HepG2 (cell line): ENCODE measurements around the gene CDK5RAP2. TPM values are rescaled to one million over a fixed set of nuclear protein-coding genes. Genes with fewer than 3 reads are reported as not detected.

Experiments
- ASH2L ChIP-seq: fragments of 300-600, 200-600 bp; sonication (generic); IDR thresholded peaks from 2 replicates; pipeline ENCODE4 v1.7.0; 2017; ENCODE audit warnings: low read depth, mild to moderate bottlenecking, moderate library complexity, mixed read lengths, low read length; ENCODE audit not compliant: insufficient read length
- ATAD3A ChIP-seq: sonication (generic); formaldehyde crosslinking; IDR thresholded peaks from 2 replicates; pipeline ENCODE4 v1.4.0; 2020; ENCODE audit warnings: missing genetic modification reagents
- ATF6 ChIP-seq: sonication (generic); formaldehyde crosslinking; conservative IDR thresholded peaks from 2 replicates; pipeline ENCODE4 v1.4.0; 2020; ENCODE audit warnings: missing genetic modification reagents
- BCL3 ChIP-seq: sonication (generic); formaldehyde crosslinking; IDR thresholded peaks from 2 replicates; pipeline ENCODE4 v1.5.1; 2020; ENCODE audit warnings: mild to moderate bottlenecking, missing genetic modification reagents, moderate library complexity
- BRD4 ChIP-seq: sonication (generic); formaldehyde crosslinking; IDR thresholded peaks from 2 replicates; pipeline ENCODE4 v1.4.0; 2020; ENCODE audit warnings: missing genetic modification reagents
- FOXJ3 ChIP-seq: sonication (generic); formaldehyde crosslinking; IDR thresholded peaks from 2 replicates; pipeline ENCODE4 v1.4.0; 2020; ENCODE audit warnings: missing genetic modification reagents, mild to moderate bottlenecking, borderline replicate concordance
- GFI1 ChIP-seq: sonication (generic); formaldehyde crosslinking; IDR thresholded peaks from 2 replicates; pipeline ENCODE4 v1.5.0; 2020; ENCODE audit warnings: missing genetic modification reagents, mild to moderate bottlenecking, borderline replicate concordance
- HMG20B ChIP-seq: conservative IDR thresholded peaks from 2 replicates; pipeline ENCODE4 v1.6.1; 2016; ENCODE audit warnings: missing genetic modification reagents, missing compliant biosample characterization
- HMGA1 ChIP-seq: sonication (generic); formaldehyde crosslinking; conservative IDR thresholded peaks from 2 replicates; pipeline ENCODE4 v1.4.0; 2020; ENCODE audit warnings: missing genetic modification reagents
- IKZF5 ChIP-seq: IDR thresholded peaks from 2 replicates; pipeline ENCODE4 v1.6.1; 2018; ENCODE audit warnings: missing genetic modification reagents, mild to moderate bottlenecking, missing compliant biosample characterization
- JARID2 ChIP-seq: sonication (generic); formaldehyde crosslinking; IDR thresholded peaks from 2 replicates; pipeline ENCODE4 v1.8.1; 2023; ENCODE audit warnings: missing genetic modification reagents, inconsistent platforms; ENCODE audit not compliant: insufficient replicate concordance
- KLF12 ChIP-seq: sonication (generic); formaldehyde crosslinking; IDR thresholded peaks from 2 replicates; pipeline ENCODE4 v1.4.0; 2020; ENCODE audit warnings: missing genetic modification reagents, borderline replicate concordance
- MAF1 ChIP-seq: sonication (generic); formaldehyde crosslinking; IDR thresholded peaks from 2 replicates; pipeline ENCODE4 v1.5.0; 2020; ENCODE audit warnings: missing genetic modification reagents, borderline replicate concordance
- MAZ ChIP-seq, 2 experiments: sonication (generic) in 1 of 2; formaldehyde crosslinking in 1 of 2; IDR thresholded peaks; 2 replicates each; pipeline versions ENCODE4 v1.5.0 to v1.6.1; 2012 to 2020; ENCODE audit warnings: low read depth in 2 of 2, mild to moderate bottlenecking in 2 of 2, borderline replicate concordance in 1 of 2, improper control_type of control experiment in 1 of 2, low read length in 1 of 2, missing genetic modification reagents in 1 of 2, moderate library complexity in 1 of 2
- NFRKB ChIP-seq: fragments of 450-650 bp; IDR thresholded peaks from 2 replicates; pipeline ENCODE4 v1.6.1; 2017
- POGZ ChIP-seq: sonication (generic); formaldehyde crosslinking; IDR thresholded peaks from 2 replicates; pipeline ENCODE4 v1.4.0; 2020; ENCODE audit warnings: mild to moderate bottlenecking, missing genetic modification reagents
- SAP130 ChIP-seq: IDR thresholded peaks from 2 replicates; pipeline ENCODE4 v1.6.1; 2016; ENCODE audit warnings: low read depth
- SIN3B ChIP-seq: fragments of 150-350 bp; IDR thresholded peaks from 2 replicates; pipeline ENCODE4 v1.6.1; 2014; ENCODE audit warnings: low read length
- SOX6 ChIP-seq, 2 experiments: fragments of 450-650 bp in 1 of 2; sonication (generic) in 1 of 2; formaldehyde crosslinking in 1 of 2; IDR thresholded peaks; 2 replicates each; pipeline versions ENCODE4 v1.4.0 to v1.6.1; 2017 to 2020; ENCODE audit warnings: antibody characterized with exemption in 1 of 2, mild to moderate bottlenecking in 1 of 2, missing genetic modification reagents in 1 of 2
- ZBTB7A ChIP-seq: sonication (generic); formaldehyde crosslinking; IDR thresholded peaks from 2 replicates; pipeline ENCODE4 v1.8.0; 2022; ENCODE audit warnings: mild to moderate bottlenecking, missing genetic modification reagents
- ZKSCAN5 ChIP-seq: sonication (generic); formaldehyde crosslinking; IDR thresholded peaks from 2 replicates; pipeline ENCODE4 v1.5.1; 2020; ENCODE audit warnings: mild to moderate bottlenecking, missing genetic modification reagents
- ZNF12 ChIP-seq: sonication (generic); formaldehyde crosslinking; IDR thresholded peaks from 2 replicates; pipeline ENCODE4 v1.5.0; 2020; ENCODE audit warnings: missing genetic modification reagents
- ZNF280B ChIP-seq: sonication (generic); formaldehyde crosslinking; IDR thresholded peaks from 2 replicates; pipeline ENCODE4 v1.5.0; 2020; ENCODE audit warnings: missing genetic modification reagents, mild to moderate bottlenecking, borderline replicate concordance
- ZNF3 ChIP-seq: IDR thresholded peaks from 2 replicates; pipeline ENCODE4 v1.7.0; 2017; ENCODE audit warnings: inconsistent platforms
- ZNF652 ChIP-seq: IDR thresholded peaks from 2 replicates; pipeline ENCODE4 v1.6.1; 2016; ENCODE audit warnings: low read depth, borderline replicate concordance
- ZNF761 ChIP-seq: sonication (generic); formaldehyde crosslinking; conservative IDR thresholded peaks from 2 replicates; pipeline ENCODE4 v1.4.0; 2020; ENCODE audit warnings: mild to moderate bottlenecking, missing genetic modification reagents
- ZNF83 ChIP-seq: sonication (generic); formaldehyde crosslinking; IDR thresholded peaks from 2 replicates; pipeline ENCODE4 v1.4.0; 2020; ENCODE audit warnings: missing genetic modification reagents, mild to moderate bottlenecking, borderline replicate concordance
- polyA plus RNA-seq, 8 experiments: library from polyadenylated mRNA; depleted of rRNA in 3 of 8; stranded (reverse) in 7 of 8; unstranded in 1 of 8; fragments of >200 nt; fragmentation: Illumina TruSeq in 4 of 8; extraction: Trizol in 4 of 8; gene quantifications; 2 replicates each; pipeline versions ENCODE4 v1.2.1 to v1.2.3, GENCODE V29; 2011 to 2016; ENCODE audit warnings: low read depth in 4 of 8, missing spikeins in 1 of 8, mixed read lengths in 1 of 8; ENCODE audit not compliant: insufficient read depth in 1 of 8
- total RNA-seq, 5 experiments: library from RNA; depleted of rRNA; stranded (reverse); fragments of >200 nt; fragmentation: Illumina TruSeq; extraction: Trizol; gene quantifications; 2 replicates each; pipeline ENCODE4 v1.2.3, GENCODE V29; 2016; ENCODE audit warnings: low read depth in 1 of 5

The CDK5RAP2 gene
- total and polyA plus RNA-seq, 2 of the 13 experiments (the other 11 are each of a cell fraction or from before 2014, with no cell fraction given), result 31.8 to 42.2 TPM

GRCh38 chr9:120538339-120538738 lies 41.6 kb downstream of the CDK5RAP2 start (continued):
- TF ChIP-seq ZBTB7A (CRISPR knock-in tag) (no peak), KLF12 (no peak), ZKSCAN5 (CRISPR knock-in tag) (no peak), ATAD3A (CRISPR knock-in tag) (no peak), ZNF83 (CRISPR knock-in tag) (no peak), SIN3B (no peak), BCL3 (CRISPR knock-in tag) (no peak), MAF1 (CRISPR knock-in tag) (no peak), ZNF761 (CRISPR knock-in tag) (no peak), ZNF3 (CRISPR knock-in tag) (0 out of 2 replicates have a peak, but pooled peaks have one; percentile 28), GFI1 (CRISPR knock-in tag) (no peak), ASH2L (no peak), ATF6 (no peak), HMGA1 (CRISPR knock-in tag) (no peak), NFRKB (no peak), HMG20B (CRISPR knock-in tag) (no peak), SOX6 (IDR thresholded peaks at IDR 0.05) (no peak), SOX6 (CRISPR knock-in tag; IDR thresholded peaks at IDR 0.05) (peak; percentile 69), POGZ (CRISPR knock-in tag) (peak; percentile 93), SAP130 (peak; percentile 95), MAZ (IDR thresholded peaks at IDR 0.05; ENCODE audit: borderline replicate concordance, low read depth, low read length) (no peak), MAZ (CRISPR knock-in tag; IDR thresholded peaks at IDR 0.05; ENCODE audit: low read depth) (no peak), IKZF5 (CRISPR knock-in tag) (peak; percentile 86), ZNF280B (CRISPR knock-in tag) (no peak), JARID2 (CRISPR knock-in tag) (no peak), FOXJ3 (CRISPR knock-in tag) (no peak), ZNF652 (CRISPR knock-in tag) (no peak), ZNF12 (CRISPR knock-in tag) (no peak; the same call in 1 of the 2 replicates), BRD4 (CRISPR knock-in tag) (no peak)
